SK-N-SH treated with all-trans-retinoic acid at 6 μM for 48 hours (cell line): ENCODE data around the gene NFIB.

ENCODE experiments used
- ARNTL ChIP-seq: fragments of 450-650 bp; formaldehyde crosslinking; IDR thresholded peaks from 2 replicates; pipeline ENCODE4 v1.5.0; 2020; ENCODE audit warnings: low read depth, mild to moderate bottlenecking, moderate library complexity, borderline replicate concordance
- GLIS3 ChIP-seq: fragments of 250-450 bp; sonication (Bioruptor Pico); IDR thresholded peaks from 2 replicates; pipeline ENCODE4 v1.5.0; 2020; ENCODE audit warnings: mild to moderate bottlenecking, moderate library complexity
- ISL1 ChIP-seq: fragments of 250-450 bp; sonication (Bioruptor Pico); IDR thresholded peaks from 2 replicates; pipeline ENCODE4 v2.1.2; 2022; ENCODE audit warnings: mild to moderate bottlenecking, moderate library complexity
- ZC3H10 ChIP-seq: fragments of 250-450 bp; sonication (Bioruptor Pico); IDR thresholded peaks from 2 replicates; pipeline ENCODE4 v1.5.1; 2021; ENCODE audit warnings: mild to moderate bottlenecking, moderate library complexity
- ZFP3 ChIP-seq: fragments of 250-450 bp; sonication (Bioruptor Pico); IDR thresholded peaks from 2 replicates; pipeline ENCODE4 v1.5.0; 2020; ENCODE audit warnings: mild to moderate bottlenecking, moderate library complexity
- ZFP30 ChIP-seq: fragments of 450-650 bp; formaldehyde crosslinking; IDR thresholded peaks from 2 replicates; pipeline ENCODE4 v1.5.0; 2022; ENCODE audit warnings: mild to moderate bottlenecking, moderate library complexity
- TF ChIP-seq, protein P1 (sequence below): fragments of 250-450 bp; sonication (Bioruptor Pico); IDR thresholded peaks from 2 replicates; pipeline ENCODE4 v1.8.0; 2020; ENCODE audit warnings: mild to moderate bottlenecking, moderate library complexity, borderline replicate concordance

- TF ChIP-seq ZFP3 (CRISPR knock-in tag) (no peak), ISL1 (CRISPR knock-in tag) (no peak), ZFP30 (CRISPR knock-in tag) (no peak), GLIS3 (no peak), ZC3H10 (CRISPR knock-in tag) (no peak), ARNTL (CRISPR knock-in tag) (no peak)
- TF ChIP-seq, protein P1, sequence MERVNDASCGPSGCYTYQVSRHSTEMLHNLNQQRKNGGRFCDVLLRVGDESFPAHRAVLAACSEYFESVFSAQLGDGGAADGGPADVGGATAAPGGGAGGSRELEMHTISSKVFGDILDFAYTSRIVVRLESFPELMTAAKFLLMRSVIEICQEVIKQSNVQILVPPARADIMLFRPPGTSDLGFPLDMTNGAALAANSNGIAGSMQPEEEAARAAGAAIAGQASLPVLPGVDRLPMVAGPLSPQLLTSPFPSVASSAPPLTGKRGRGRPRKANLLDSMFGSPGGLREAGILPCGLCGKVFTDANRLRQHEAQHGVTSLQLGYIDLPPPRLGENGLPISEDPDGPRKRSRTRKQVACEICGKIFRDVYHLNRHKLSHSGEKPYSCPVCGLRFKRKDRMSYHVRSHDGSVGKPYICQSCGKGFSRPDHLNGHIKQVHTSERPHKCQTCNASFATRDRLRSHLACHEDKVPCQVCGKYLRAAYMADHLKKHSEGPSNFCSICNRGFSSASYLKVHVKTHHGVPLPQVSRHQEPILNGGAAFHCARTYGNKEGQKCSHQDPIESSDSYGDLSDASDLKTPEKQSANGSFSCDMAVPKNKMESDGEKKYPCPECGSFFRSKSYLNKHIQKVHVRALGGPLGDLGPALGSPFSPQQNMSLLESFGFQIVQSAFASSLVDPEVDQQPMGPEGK (CRISPR knock-in tag) = no peak
Measured at GRCh38 chr9:14095277-14095676, 218.7 kb downstream of the NFIB start.
